HUES6 (cell line): Measurements from ENCODE around the gene TUBB4A.
A peak's percentile ranks its signal among the peaks of the same experiment; 100 is the strongest.

Experiments used
- H3K27ac ChIP-seq: 2 replicates; pipeline ENCODE4 v1.7.0; 2013; ENCODE audit warnings: low read depth, mild to moderate bottlenecking, low read length, inconsistent platforms
- H3K27me3 ChIP-seq: 2 replicates; pipeline ENCODE4 v1.6.1; 2013; ENCODE audit warnings: low read length; ENCODE audit not compliant: control insufficient read depth, insufficient read depth
- H3K36me3 ChIP-seq: 2 replicates; pipeline ENCODE4 v1.6.1; 2013; ENCODE audit warnings: low read length; ENCODE audit not compliant: control insufficient read depth, insufficient read depth
- H3K4me1 ChIP-seq: 2 replicates; pipeline ENCODE4 v1.6.1; 2013; ENCODE audit warnings: low read length; ENCODE audit not compliant: control insufficient read depth, insufficient read depth
- H3K4me3 ChIP-seq: 2 replicates; pipeline ENCODE4 v1.5.1; 2013; ENCODE audit warnings: low read depth, low read length
- H3K9ac ChIP-seq: one replicate; pipeline ENCODE4 v1.6.1; 2013; ENCODE audit warnings: mild to moderate bottlenecking, low read length
- H3K9me3 ChIP-seq: 2 replicates; pipeline ENCODE4 v1.6.1; 2013; ENCODE audit warnings: low read depth, low read length; ENCODE audit not compliant: control insufficient read depth, insufficient read depth

TUBB4A gene

GRCh38 chr19:6489278-6490061 is 12.6 kb downstream of the TUBB4A start:
- peaks cover 3% of the 10 kb centered on the region; the same call in 1 of the 2 replicates for H3K27me3 ChIP-seq
- no peaks in the 10 kb centered on the region for H3K36me3 ChIP-seq
- H3K4me3 ChIP-seq = no peak overlapping the region
- no peak overlapping the region for H3K27ac ChIP-seq
- no peaks in the 10 kb centered on the region for H3K4me1 ChIP-seq
- H3K9ac ChIP-seq = no peak overlapping the region
- no peaks in the 10 kb centered on the region for H3K9me3 ChIP-seq

- Histone ChIP-seq H3K4me3 (no peak overlapping the region), H3K9me3 (no peaks in the 10 kb centered on the region), H3K27me3 (no peaks in the 10 kb centered on the region), H3K9ac (no peak overlapping the region), H3K4me1 (peaks cover 8% of the 10 kb centered on the region), H3K36me3 (no peaks in the 10 kb centered on the region), H3K27ac (no peak overlapping the region)
Measured at GRCh38 chr19:6484831-6485230, 17.3 kb downstream of the TUBB4A start.

GRCh38 chr19:6484230-6484629 is 17.9 kb downstream of the TUBB4A start:
- Histone ChIP-seq H3K4me3 (no peak overlapping the region), H3K9me3 (no peaks in the 10 kb centered on the region), H3K9ac (no peak overlapping the region), H3K36me3 (no peaks in the 10 kb centered on the region), H3K4me1 (peaks cover 13% of the 10 kb centered on the region), H3K27me3 (no peaks in the 10 kb centered on the region), H3K27ac (no peak overlapping the region)

GRCh38 chr19:6483235-6483634 is 18.9 kb downstream of the TUBB4A start:
- Histone ChIP-seq H3K4me1 (peaks cover 17% of the 10 kb centered on the region), H3K9ac (no peak overlapping the region), H3K27ac (no peak overlapping the region), H3K4me3 (no peak overlapping the region), H3K27me3 (no peaks in the 10 kb centered on the region), H3K9me3 (no peaks in the 10 kb centered on the region), H3K36me3 (no peaks in the 10 kb centered on the region)

- no peak overlapping the region for H3K9ac ChIP-seq
- H3K36me3 ChIP-seq = no peaks in the 10 kb centered on the region
- no peaks in the 10 kb centered on the region for H3K27me3 ChIP-seq
- no peak overlapping the region for H3K4me3 ChIP-seq
- H3K4me1 ChIP-seq = peaks cover 17% of the 10 kb centered on the region
- H3K9me3 ChIP-seq = no peaks in the 10 kb centered on the region
- no peak overlapping the region for H3K27ac ChIP-seq
Measured at GRCh38 chr19:6482343-6482686, 19.8 kb downstream of the TUBB4A start.

- H3K27ac ChIP-seq = no peak within 1 kb of the TSS
- no peaks in the 10 kb centered on the region for H3K27me3 ChIP-seq
- H3K36me3 ChIP-seq = no peaks in the 10 kb centered on the region
- H3K4me1 ChIP-seq = peaks cover 19% of the 10 kb centered on the region
- H3K9ac ChIP-seq = no peak within 1 kb of the TSS
- H3K9me3 ChIP-seq = no peaks in the 10 kb centered on the region
- H3K4me3 ChIP-seq = no peak within 1 kb of the TSS
Measured at GRCh38 chr19:6481541-6482342, 20.4 kb downstream of the TUBB4A start, which contains the start of gene DENND1C. Gene DENND1C, minus strand, starts transcription at chr19:6481787. Its CDS starts 92 bp downstream, at chr19:6481695.

GRCh38 chr19:6480848-6481415 is 21.2 kb downstream of the TUBB4A start:
- Histone ChIP-seq H3K4me1 (peaks cover 19% of the 10 kb centered on the region), H3K9me3 (no peaks in the 10 kb centered on the region), H3K9ac (no peak overlapping the region), H3K27me3 (0 out of 2 replicates have a peak, but pooled peaks cover under 1% of the 10 kb centered on the region), H3K36me3 (no peaks in the 10 kb centered on the region), H3K4me3 (no peak overlapping the region), H3K27ac (no peak overlapping the region)

GRCh38 chr19:6479836-6480398 is 22.2 kb downstream of the TUBB4A start:
- Histone ChIP-seq H3K9ac (no peak overlapping the region), H3K4me1 (peaks cover 24% of the 10 kb centered on the region), H3K4me3 (no peak overlapping the region), H3K27ac (no peak overlapping the region), H3K27me3 (peaks cover 11% of the 10 kb centered on the region), H3K36me3 (no peaks in the 10 kb centered on the region), H3K9me3 (no peaks in the 10 kb centered on the region)

- Histone ChIP-seq H3K36me3 (no peaks in the 10 kb centered on the region), H3K27ac (no peak overlapping the region), H3K4me3 (no peak overlapping the region)
Measured at GRCh38 chr19:6478815-6479214, 23.3 kb downstream of the TUBB4A start.

GRCh38 chr19:6476896-6477431 is 25.1 kb downstream of the TUBB4A start:
- Histone ChIP-seq H3K27ac (no peak overlapping the region), H3K36me3 (no peaks in the 10 kb centered on the region), H3K27me3 (peaks cover 18% of the 10 kb centered on the region), H3K4me3 (peak overlapping the region; percentile 69), H3K9ac (no peak overlapping the region), H3K4me1 (peaks cover 24% of the 10 kb centered on the region), H3K9me3 (no peaks in the 10 kb centered on the region)

More at GRCh38 chr19:6478815-6479214, 23.3 kb downstream of the TUBB4A start:
- H3K27me3 ChIP-seq = peaks cover 18% of the 10 kb centered on the region
- no peak overlapping the region for H3K9ac ChIP-seq
- peaks cover 24% of the 10 kb centered on the region for H3K4me1 ChIP-seq
- no peaks in the 10 kb centered on the region for H3K9me3 ChIP-seq
